H4 (cell line): ENCODE data around the gene MCOLN1. TPM values are rescaled to one million over a fixed set of nuclear protein-coding genes. Genes with fewer than 3 reads are reported as not detected.
"Not testable (repeated sequence)": the region's sequence is repeated elsewhere in the genome, so short reads cannot be mapped to it uniquely, and the experiment has no call there.

Experiments used
- DNase-seq: peaks from one replicate; pipeline ENCODE4 v3.0.0-alpha.2; 2015; ENCODE audit warnings: low spot score
- total RNA-seq: library from RNA; depleted of rRNA; stranded (reverse); fragments of >200 nt; shearing (Covaris generic); gene quantifications from 2 replicates; pipeline ENCODE4 v1.2.3, GENCODE V29; 2014; rRNA removed

MCOLN1 gene
- total RNA-seq, 1 experiment from 2014 or later: 3.9 TPM

GRCh38 chr19:7575434-7576040 is 53.1 kb downstream of the MCOLN1 start:
- DNase-seq: peak; percentile 78

GRCh38 chr19:7577422-7577821 is 55.0 kb downstream of the MCOLN1 start:
- not testable (repeated sequence) for DNase-seq

- DNase-seq: no peak
Observed at GRCh38 chr19:7578127-7578526, 55.7 kb downstream of the MCOLN1 start.

- no peak for DNase-seq
Observed at GRCh38 chr19:7579182-7579581, 56.8 kb downstream of the MCOLN1 start.

- DNase-seq: no peak
Observed at GRCh38 chr19:7582446-7582845, 60.0 kb downstream of the MCOLN1 start.

Other genes starting within 250 kb of the MCOLN1 start
- gene INSR, start 228.2 kb upstream of the MCOLN1 start, total RNA-seq: 3.3 and 3.8 TPM in 2 replicates
- 24.7 and 27.4 TPM in 2 replicates for gene ARHGEF18, start 173.7 kb upstream of the MCOLN1 start, total RNA-seq
- gene PEX11G, start 33.6 kb upstream of the MCOLN1 start, total RNA-seq: 0.31 TPM in 1 of 2 replicates, not detected in the other
- gene ZNF358, start 6.5 kb upstream of the MCOLN1 start, total RNA-seq: 31.9 and 37.5 TPM in 2 replicates
- 32.5 and 41.4 TPM in 2 replicates for gene PNPLA6, start 13.1 kb downstream of the MCOLN1 start, total RNA-seq
- gene CAMSAP3, start 73.2 kb downstream of the MCOLN1 start, total RNA-seq: 0.31 and 0.43 TPM in 2 replicates
- gene XAB2, start 106.9 kb downstream of the MCOLN1 start, total RNA-seq: 25.0 and 26.7 TPM in 2 replicates
- gene PET100, start 107.2 kb downstream of the MCOLN1 start, total RNA-seq: 65.7 and 67.1 TPM in 2 replicates
- gene PCP2, start 111.1 kb downstream of the MCOLN1 start, total RNA-seq: not detected in 2 replicates
- gene STXBP2, start 114.5 kb downstream of the MCOLN1 start, total RNA-seq: 2.5 and 3.1 TPM in 2 replicates
- gene RETN, start 146.4 kb downstream of the MCOLN1 start, total RNA-seq: not detected in 2 replicates
- gene MCEMP1, start 154.5 kb downstream of the MCOLN1 start, total RNA-seq: not detected in 2 replicates
- gene TRAPPC5, start 158.2 kb downstream of the MCOLN1 start, total RNA-seq: 90.6 and 139 TPM in 2 replicates
- gene FCER2, start 179.5 kb downstream of the MCOLN1 start, total RNA-seq: not detected in 2 replicates
- gene CLEC4G, start 209.5 kb downstream of the MCOLN1 start, total RNA-seq: not detected in 2 replicates
- 0.10 TPM in 1 of 2 replicates, not detected in the other for gene CD209, start 224.9 kb downstream of the MCOLN1 start, total RNA-seq
- not detected in 2 replicates for gene CLEC4M, start 240.6 kb downstream of the MCOLN1 start, total RNA-seq